ENCODE data around the gene DDIT3. TPM values are rescaled to one million over a fixed set of nuclear protein-coding genes. Genes with fewer than 3 reads are reported as not detected.
"Not testable (repeated sequence)": the region's sequence is repeated elsewhere in the genome, so short reads cannot be mapped to it uniquely, and the experiment has no call there.

Gene DDIT3
- total RNA-seq, 1 donor from 2014 or later = 42.6 TPM

DNA sequence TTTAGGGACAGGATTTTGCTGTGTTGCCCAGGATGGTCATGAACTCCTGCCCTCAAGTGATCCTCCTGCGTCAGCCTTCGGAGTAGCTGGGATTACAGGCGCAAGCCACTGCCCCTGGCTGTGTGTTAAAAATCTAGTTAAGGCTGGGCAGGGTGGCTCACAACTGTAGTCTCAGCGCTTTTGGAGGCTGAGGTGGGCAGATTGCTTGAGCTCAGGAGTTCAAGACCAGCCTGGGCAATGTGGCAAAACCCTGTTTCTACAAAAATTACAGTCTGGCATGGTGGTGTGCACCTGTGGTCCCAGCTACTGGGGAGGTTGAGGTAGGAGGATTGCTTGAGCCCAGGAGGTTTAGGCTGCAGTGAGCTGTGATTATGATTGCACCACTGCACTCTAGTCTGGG is 9.2 kb downstream of the DDIT3 start:
- Mint-ChIP-seq H3K36me3 (ENCODE audit: low read depth, unreplicated experiment) (peaks cover 39% of the 10 kb centered on the region), H3K27ac (ENCODE audit: unreplicated experiment) (no peak overlapping the region), H3K27me3 (ENCODE audit: low read depth, unreplicated experiment) (no peaks in the 10 kb centered on the region), H3K4me1 (ENCODE audit: low read depth, unreplicated experiment) (peaks cover 7% of the 10 kb centered on the region), H3K9me3 (ENCODE audit: unreplicated experiment) (no peaks in the 10 kb centered on the region), H3K4me3 (ENCODE audit: unreplicated experiment) (no peak overlapping the region)
- Histone ChIP-seq H3K9ac (ENCODE audit: low read length) (no peak overlapping the region), H3K27me3 (ENCODE audit: insufficient read depth, low read length) (no peaks in the 10 kb centered on the region), H3K4me1 (ENCODE audit: insufficient read depth, low read length) (no peaks in the 10 kb centered on the region), H3K9me3 (ENCODE audit: insufficient read depth, low read depth, low read length) (no peaks in the 10 kb centered on the region), H3K27ac (ENCODE audit: low read depth, low read length) (no peak overlapping the region), H4K20me1 (ENCODE audit: insufficient read depth, low read length) (peaks cover 42% of the 10 kb centered on the region), H3K4me2 (ENCODE audit: low read length) (no peak overlapping the region), H3K79me2 (ENCODE audit: insufficient read depth, low read length) (no peaks in the 10 kb centered on the region), H3K36me3 (ENCODE audit: insufficient read depth, low read length) (peaks cover 47% of the 10 kb centered on the region), H3K4me3 (ENCODE audit: insufficient read depth, low read depth, low read length) (no peak overlapping the region), H2AFZ (ENCODE audit: low read depth, low read length) (no peak overlapping the region)
- no peak for TF ChIP-seq EZH2 (IDR thresholded peaks at IDR 0.05; ENCODE audit: insufficient read depth, low read length)
- TF ChIP-seq, protein P1, sequence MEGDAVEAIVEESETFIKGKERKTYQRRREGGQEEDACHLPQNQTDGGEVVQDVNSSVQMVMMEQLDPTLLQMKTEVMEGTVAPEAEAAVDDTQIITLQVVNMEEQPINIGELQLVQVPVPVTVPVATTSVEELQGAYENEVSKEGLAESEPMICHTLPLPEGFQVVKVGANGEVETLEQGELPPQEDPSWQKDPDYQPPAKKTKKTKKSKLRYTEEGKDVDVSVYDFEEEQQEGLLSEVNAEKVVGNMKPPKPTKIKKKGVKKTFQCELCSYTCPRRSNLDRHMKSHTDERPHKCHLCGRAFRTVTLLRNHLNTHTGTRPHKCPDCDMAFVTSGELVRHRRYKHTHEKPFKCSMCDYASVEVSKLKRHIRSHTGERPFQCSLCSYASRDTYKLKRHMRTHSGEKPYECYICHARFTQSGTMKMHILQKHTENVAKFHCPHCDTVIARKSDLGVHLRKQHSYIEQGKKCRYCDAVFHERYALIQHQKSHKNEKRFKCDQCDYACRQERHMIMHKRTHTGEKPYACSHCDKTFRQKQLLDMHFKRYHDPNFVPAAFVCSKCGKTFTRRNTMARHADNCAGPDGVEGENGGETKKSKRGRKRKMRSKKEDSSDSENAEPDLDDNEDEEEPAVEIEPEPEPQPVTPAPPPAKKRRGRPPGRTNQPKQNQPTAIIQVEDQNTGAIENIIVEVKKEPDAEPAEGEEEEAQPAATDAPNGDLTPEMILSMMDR (IDR thresholded peaks at IDR 0.05; ENCODE audit: insufficient read depth, low read depth, low read length) = no peak
- DNase-seq (ENCODE audit: low read depth) (no peak), FAIRE-seq (no peak)

DNA sequence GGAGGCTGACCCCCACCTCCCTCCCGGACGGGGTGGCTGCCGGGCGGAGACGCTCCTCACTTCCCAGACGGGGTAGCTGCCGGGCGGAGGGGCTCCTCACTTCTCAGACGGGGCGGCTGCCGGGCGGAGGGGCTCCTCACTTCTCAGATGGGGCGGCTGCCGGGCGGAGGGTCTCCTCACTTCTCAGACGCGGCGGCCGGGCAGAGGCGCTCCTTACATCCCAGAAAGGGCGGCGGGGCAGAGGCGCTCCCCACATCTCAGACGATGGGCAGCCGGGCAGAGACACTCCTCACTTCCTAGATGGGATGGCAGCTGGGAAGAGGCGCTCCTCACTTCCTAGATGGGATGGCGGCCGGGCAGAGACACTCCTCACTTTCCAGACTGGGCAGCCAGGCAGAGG is 12.5 kb downstream of the DDIT3 start:
- not testable (repeated sequence) for H3K27ac ChIP-seq (ENCODE audit: low read depth, low read length); DNase-seq (ENCODE audit: low read depth); H3K79me2 ChIP-seq (ENCODE audit: insufficient read depth, low read length); H3K9ac ChIP-seq (ENCODE audit: low read length); H3K4me1 Mint-ChIP-seq (ENCODE audit: low read depth, unreplicated experiment); H3K4me1 ChIP-seq (ENCODE audit: insufficient read depth, low read length); H3K27me3 Mint-ChIP-seq (ENCODE audit: low read depth, unreplicated experiment); H3K27ac Mint-ChIP-seq (ENCODE audit: unreplicated experiment); FAIRE-seq; H3K4me3 Mint-ChIP-seq (ENCODE audit: unreplicated experiment); H3K4me3 ChIP-seq (ENCODE audit: insufficient read depth, low read depth, low read length); H3K9me3 Mint-ChIP-seq (ENCODE audit: unreplicated experiment); H3K27me3 ChIP-seq (ENCODE audit: insufficient read depth, low read length); H3K9me3 ChIP-seq (ENCODE audit: insufficient read depth, low read depth, low read length); H3K4me2 ChIP-seq (ENCODE audit: low read length); H2AFZ ChIP-seq (ENCODE audit: low read depth, low read length)
- Histone ChIP-seq H3K36me3 (ENCODE audit: insufficient read depth, low read length) (peaks cover 38% of the 10 kb centered on the region), H4K20me1 (ENCODE audit: insufficient read depth, low read length) (peaks cover 19% of the 10 kb centered on the region)
- H3K36me3 Mint-ChIP-seq (ENCODE audit: low read depth, unreplicated experiment) = peaks cover 36% of the 10 kb centered on the region

DNA sequence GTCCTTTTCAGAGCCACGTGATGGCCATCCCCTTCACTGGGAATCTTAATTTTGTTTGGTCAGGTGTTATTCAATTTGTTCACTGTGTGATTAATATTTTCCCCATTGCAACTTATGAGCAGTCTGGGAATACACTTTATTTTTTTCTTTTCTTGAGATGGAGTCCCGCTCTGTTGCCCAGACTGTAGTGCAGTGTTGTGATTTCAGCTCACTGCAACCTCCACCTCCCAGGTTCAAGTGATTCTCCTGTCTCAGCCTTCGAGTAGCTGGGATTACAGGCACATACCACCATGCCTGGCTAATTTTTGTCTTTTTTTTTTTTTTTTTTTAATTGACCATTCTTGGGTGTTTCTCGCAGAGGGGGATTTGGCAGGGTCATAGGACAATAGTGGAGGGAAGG is 13.8 kb downstream of the DDIT3 start:
- peaks cover 30% of the 10 kb centered on the region for H3K36me3 ChIP-seq (ENCODE audit: insufficient read depth, low read length)
- not testable (repeated sequence) for H2AFZ ChIP-seq (ENCODE audit: low read depth, low read length); H3K4me1 Mint-ChIP-seq (ENCODE audit: low read depth, unreplicated experiment); H3K27me3 Mint-ChIP-seq (ENCODE audit: low read depth, unreplicated experiment); H3K79me2 ChIP-seq (ENCODE audit: insufficient read depth, low read length); H3K9me3 ChIP-seq (ENCODE audit: insufficient read depth, low read depth, low read length); H3K9me3 Mint-ChIP-seq (ENCODE audit: unreplicated experiment); FAIRE-seq; H3K27me3 ChIP-seq (ENCODE audit: insufficient read depth, low read length); H3K4me3 ChIP-seq (ENCODE audit: insufficient read depth, low read depth, low read length); H3K27ac ChIP-seq (ENCODE audit: low read depth, low read length); H3K9ac ChIP-seq (ENCODE audit: low read length); H3K4me1 ChIP-seq (ENCODE audit: insufficient read depth, low read length); H3K4me2 ChIP-seq (ENCODE audit: low read length); H3K4me3 Mint-ChIP-seq (ENCODE audit: unreplicated experiment); H3K27ac Mint-ChIP-seq (ENCODE audit: unreplicated experiment); H4K20me1 ChIP-seq (ENCODE audit: insufficient read depth, low read length); DNase-seq (ENCODE audit: low read depth)
- peaks cover 32% of the 10 kb centered on the region for H3K36me3 Mint-ChIP-seq (ENCODE audit: low read depth, unreplicated experiment)

DNA sequence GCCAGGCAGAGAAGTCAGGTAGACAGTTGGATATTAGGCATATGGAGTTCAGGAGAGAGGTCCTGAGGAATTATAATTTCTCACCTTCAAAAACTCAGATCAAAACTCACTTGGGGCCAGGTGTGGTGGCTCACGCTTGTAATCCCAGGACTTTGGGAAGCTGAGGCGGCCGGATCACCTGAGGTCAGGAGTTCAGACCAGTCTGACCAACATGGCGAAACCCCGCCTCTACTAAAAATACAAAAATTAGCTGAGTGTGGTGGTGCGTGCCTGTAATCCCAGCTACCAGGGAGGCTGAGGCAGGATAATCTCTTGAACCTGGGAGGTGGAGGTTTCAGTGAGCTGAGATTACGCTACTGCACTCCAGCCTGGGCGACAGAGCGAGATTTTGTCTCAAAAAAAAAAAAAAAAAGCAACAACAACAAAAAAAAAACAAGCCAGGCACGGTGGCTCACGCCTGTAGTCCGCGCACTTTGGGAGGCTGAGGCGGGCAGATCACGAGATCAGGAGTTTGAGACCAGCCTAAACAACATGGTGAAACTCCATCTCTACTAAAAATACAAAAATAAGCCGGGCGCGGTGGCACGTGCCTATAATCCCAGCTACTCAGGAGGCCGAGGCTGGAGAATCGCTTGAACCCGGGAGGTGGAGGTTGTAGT is 17.9 kb downstream of the DDIT3 start:
- not testable (repeated sequence) for H3K4me2 ChIP-seq (ENCODE audit: low read length); H3K4me3 ChIP-seq (ENCODE audit: insufficient read depth, low read depth, low read length); DNase-seq (ENCODE audit: low read depth); H3K27ac Mint-ChIP-seq (ENCODE audit: unreplicated experiment); H3K27me3 ChIP-seq (ENCODE audit: insufficient read depth, low read length); H3K9me3 Mint-ChIP-seq (ENCODE audit: unreplicated experiment); H3K79me2 ChIP-seq (ENCODE audit: insufficient read depth, low read length); H3K4me3 Mint-ChIP-seq (ENCODE audit: unreplicated experiment); H3K9ac ChIP-seq (ENCODE audit: low read length); H3K4me1 ChIP-seq (ENCODE audit: insufficient read depth, low read length); H3K9me3 ChIP-seq (ENCODE audit: insufficient read depth, low read depth, low read length); H3K27ac ChIP-seq (ENCODE audit: low read depth, low read length); FAIRE-seq; H2AFZ ChIP-seq (ENCODE audit: low read depth, low read length); H3K4me1 Mint-ChIP-seq (ENCODE audit: low read depth, unreplicated experiment); H3K27me3 Mint-ChIP-seq (ENCODE audit: low read depth, unreplicated experiment)
- Histone ChIP-seq H4K20me1 (ENCODE audit: insufficient read depth, low read length) (peaks cover 12% of the 10 kb centered on the region), H3K36me3 (ENCODE audit: insufficient read depth, low read length) (peaks cover 53% of the 10 kb centered on the region)
- peaks cover 44% of the 10 kb centered on the region for H3K36me3 Mint-ChIP-seq (ENCODE audit: low read depth, unreplicated experiment)

Data from astrocyte (in vitro differentiated cells and primary cell).